Lower lobe of right lung (tissue), 2 donors: ENCODE measurements around the gene MESP2. TPM values are rescaled to one million over a fixed set of nuclear protein-coding genes. Genes with fewer than 3 reads are reported as not detected.
"Not testable (repeated sequence)": the region's sequence is repeated elsewhere in the genome, so short reads cannot be mapped to it uniquely, and the experiment has no call there.

Experiments used
- ATAC-seq, 2 donors: fragments of 200-7000 bp; cut with Tn5 transposase; one replicate each; pipeline ENCODE4 v1.9.1; 2020 to 2022; ENCODE audit warnings: mild to moderate bottlenecking in 2 of 2, moderate library complexity in 2 of 2
- DNase-seq: peaks from one replicate; pipeline ENCODE4 v3.0.0-alpha.2; 2020
- H3K27ac ChIP-seq: fragments of 200-600 bp; one replicate; pipeline ENCODE4 v1.8.0; 2022
- H3K27me3 ChIP-seq: fragments of 200-600 bp; one replicate; pipeline ENCODE4 v1.8.0; 2022; ENCODE audit warnings: low read depth
- H3K36me3 ChIP-seq: fragments of 200-600 bp; one replicate; pipeline ENCODE4 v1.8.0; 2022; ENCODE audit warnings: mild to moderate bottlenecking
- H3K4me1 ChIP-seq: fragments of 200-600 bp; one replicate; pipeline ENCODE4 v1.8.0; 2022
- H3K4me3 ChIP-seq: fragments of 200-600 bp; one replicate; pipeline ENCODE4 v1.8.0; 2022; ENCODE audit warnings: mild to moderate bottlenecking
- H3K9me3 ChIP-seq: fragments of 200-600 bp; one replicate; pipeline ENCODE4 v1.8.0; 2022
- CTCF ChIP-seq: fragments of 200-600 bp; IDR thresholded peaks from one replicate; pipeline ENCODE4 v1.8.0; 2022; ENCODE audit warnings: antibody characterized with exemption, mild to moderate bottlenecking
- intact Hi-C: fragments of 100-400 bp; cut with DNase I; formaldehyde crosslinking; loops from one replicate; pipeline ENCODE4 v1.11.0; 2022
- total RNA-seq: library from RNA; stranded (reverse); fragmentation: NEBNext Ultra II Directional; extraction: Animal tissue kit (Norgen Biotek cat#: 25700); gene quantifications from one replicate; pipeline ENCODE4 v1.2.1, GENCODE V29; 2021
- donor health status: DM: no; HTN: yes; CAD: no; lungs with severe emphysema.

Gene MESP2
- total RNA-seq, 1 donor from 2014 or later: not detected

DNA sequence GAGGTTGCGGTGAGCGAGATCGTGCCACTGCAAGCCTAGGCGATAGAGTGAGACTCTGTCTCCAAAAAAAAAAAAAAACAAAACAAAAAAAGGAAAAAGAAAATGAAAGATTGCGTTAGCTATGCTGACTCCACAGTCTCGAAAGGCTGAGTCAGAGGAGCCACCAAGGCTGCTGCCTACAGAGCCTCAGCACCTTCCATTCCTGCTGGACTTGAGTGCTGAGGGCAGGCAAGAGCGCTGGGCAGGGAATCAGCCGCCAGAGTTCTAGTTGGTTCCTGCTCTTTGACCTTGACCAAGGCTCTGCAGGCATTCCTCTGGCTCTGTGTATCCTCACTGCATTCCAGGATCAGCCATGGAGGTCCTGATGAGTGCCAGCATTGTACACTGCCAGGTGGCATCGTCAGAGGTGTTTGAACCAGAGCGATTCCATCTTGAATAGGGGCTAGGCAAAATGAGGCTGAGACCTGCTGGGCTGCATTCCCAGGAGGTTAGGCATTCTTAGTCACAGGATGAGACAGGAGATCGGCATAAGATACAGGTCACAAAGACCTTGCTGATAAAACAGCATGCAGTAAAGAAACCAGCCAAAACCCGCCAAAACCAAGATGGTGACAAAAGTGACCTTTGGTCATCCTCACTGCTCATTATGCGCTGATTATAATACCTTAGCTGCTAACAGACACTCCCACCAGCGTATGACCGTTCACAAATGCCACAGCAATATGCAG lies 5.9 kb downstream of the MESP2 start:
- Histone ChIP-seq H3K4me3 (no peak overlapping the region), H3K27me3 (no peaks in the 10 kb centered on the region), H3K4me1 (peaks cover 13% of the 10 kb centered on the region), H3K27ac (no peak overlapping the region), H3K36me3 (no peaks in the 10 kb centered on the region), H3K9me3 (no peaks in the 10 kb centered on the region)
- no peak for DNase-seq
- peak in 1 of 2 donors; percentile 33 for ATAC-seq
- intact Hi-C loops: no loop called here
- TF ChIP-seq CTCF: no peak

GRCh38 chr15:89782619-89782950 lies 6.5 kb downstream of the MESP2 start:
- H3K4me3 ChIP-seq, ATAC-seq, H3K36me3 ChIP-seq, H3K27ac ChIP-seq, H3K27me3 ChIP-seq, H3K4me1 ChIP-seq, H3K9me3 ChIP-seq, intact Hi-C loops, DNase-seq: not testable (repeated sequence)

DNA sequence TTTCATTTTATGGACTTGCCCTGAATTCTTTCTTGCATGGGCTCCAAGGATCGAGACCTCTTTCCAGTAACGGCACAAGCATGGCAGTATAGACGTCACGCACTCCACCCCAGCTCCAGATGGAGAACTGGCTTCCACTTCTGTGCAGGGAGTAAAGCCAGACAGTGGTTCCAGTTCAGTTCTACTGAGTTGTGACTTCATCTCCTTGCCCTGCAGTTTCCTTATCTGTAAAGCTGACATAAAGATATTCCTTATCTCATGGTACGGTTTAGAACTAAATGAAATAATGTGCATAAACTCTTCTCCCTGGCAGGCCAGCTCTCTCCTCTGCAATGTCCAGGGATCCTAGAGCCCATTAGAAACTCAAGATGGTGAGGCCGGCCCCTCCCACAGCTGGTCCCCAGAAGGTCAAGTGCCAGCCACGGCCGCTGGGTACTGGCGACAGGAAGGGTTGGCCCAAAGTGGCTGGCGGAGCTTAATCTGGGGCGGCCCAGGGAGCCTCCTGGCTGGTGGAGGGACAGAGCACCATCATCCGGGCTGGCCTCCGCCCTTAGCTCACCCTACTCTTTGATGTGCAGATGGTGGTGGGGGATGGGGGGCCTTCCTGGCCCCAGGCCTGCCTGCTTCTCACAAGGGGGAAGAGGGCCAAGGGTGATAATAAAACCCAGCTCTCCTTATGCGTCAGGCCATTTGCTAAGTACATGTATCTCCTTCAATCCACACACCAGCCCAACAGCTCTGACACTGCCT lies 7.2 kb downstream of the MESP2 start:
- H3K36me3 ChIP-seq: no peaks in the 10 kb centered on the region
- no peak for TF ChIP-seq CTCF
- no peaks in the 10 kb centered on the region for H3K9me3 ChIP-seq
- H3K4me3 ChIP-seq: no peak overlapping the region
- peak; percentile 22 to 25 for ATAC-seq
- intact Hi-C loops: no loop called here
- peaks cover 9% of the 10 kb centered on the region for H3K4me1 ChIP-seq
- no peak overlapping the region for H3K27ac ChIP-seq
- H3K27me3 ChIP-seq: no peaks in the 10 kb centered on the region
- no peak for DNase-seq

- H3K4me1 ChIP-seq: peaks cover 9% of the 10 kb centered on the region
- no peaks in the 10 kb centered on the region for H3K36me3 ChIP-seq
- ATAC-seq (peak in 1 of 2 donors; percentile 11), DNase-seq (no peak)
- H3K27ac ChIP-seq: no peak overlapping the region
- no peaks in the 10 kb centered on the region for H3K27me3 ChIP-seq
- no peaks in the 10 kb centered on the region for H3K9me3 ChIP-seq
- no peak overlapping the region for H3K4me3 ChIP-seq
- TF ChIP-seq CTCF: no peak
- intact Hi-C loops: no loop called here
Observed at GRCh38 chr15:89783861-89784685, 7.9 kb downstream of the MESP2 start.

DNA sequence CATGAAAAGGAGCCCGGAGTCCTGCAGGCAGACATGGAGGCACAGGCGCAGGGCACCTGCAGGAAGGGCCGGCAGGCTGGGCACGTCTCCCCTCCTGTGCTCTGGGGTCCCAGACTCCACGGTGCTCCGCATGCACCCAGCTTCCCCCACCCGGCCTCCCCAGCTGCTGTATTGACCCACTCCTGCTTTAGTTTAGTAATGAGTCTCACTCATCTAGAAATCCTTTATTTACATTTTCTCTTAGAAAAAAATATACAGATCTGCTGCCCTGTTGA lies 8.5 kb downstream of the MESP2 start:
- peaks cover 9% of the 10 kb centered on the region for H3K4me1 ChIP-seq
- no peak overlapping the region for H3K27ac ChIP-seq
- no peaks in the 10 kb centered on the region for H3K36me3 ChIP-seq
- H3K4me3 ChIP-seq: no peak overlapping the region
- H3K27me3 ChIP-seq: no peaks in the 10 kb centered on the region
- ATAC-seq: no peak
- no peak for DNase-seq
- H3K9me3 ChIP-seq: no peaks in the 10 kb centered on the region
- intact Hi-C loops: no loop called here
- TF ChIP-seq CTCF: no peak
